Suprapubic skin (tissue), 4 donors: ENCODE measurements around the gene TBC1D14. TPM values are rescaled to one million over a fixed set of nuclear protein-coding genes. Genes with fewer than 3 reads are reported as not detected.

Experiments
- DNase-seq, 2 donors: peaks; one replicate each; pipeline ENCODE4 v3.0.0-alpha.2; 2019; ENCODE audit warnings: low spot score in 2 of 2
- H3K27ac ChIP-seq: fragments of 200-600 bp; sonication (generic); one replicate; pipeline ENCODE4 v1.5.1; 2019
- H3K27me3 ChIP-seq: fragments of 200-600 bp; sonication (generic); one replicate; pipeline ENCODE4 v1.5.1; 2019
- H3K36me3 ChIP-seq: fragments of 200-600 bp; sonication (generic); one replicate; pipeline ENCODE4 v1.5.1; 2019
- H3K4me1 ChIP-seq: fragments of 200-600 bp; sonication (generic); one replicate; pipeline ENCODE4 v1.5.1; 2019
- H3K4me3 ChIP-seq: fragments of 200-600 bp; sonication (generic); one replicate; pipeline ENCODE4 v1.5.1; 2019; ENCODE audit warnings: mild to moderate bottlenecking
- H3K9me3 ChIP-seq: fragments of 200-600 bp; sonication (generic); one replicate; pipeline ENCODE4 v1.5.1; 2019
- CTCF ChIP-seq, 2 donors: fragments of 200-600 bp in 1 of 2; fragments of 450-650 bp in 1 of 2; sonication (generic) in 1 of 2; IDR thresholded peaks; one replicate each; pipeline ENCODE4 v1.5.1; 2016 to 2019; ENCODE audit warnings: antibody characterized with exemption in 2 of 2, mild to moderate bottlenecking in 1 of 2, moderate library complexity in 1 of 2
- EP300 ChIP-seq: sonication (generic); formaldehyde crosslinking; IDR thresholded peaks from one replicate; pipeline ENCODE4 v1.6.1; 2017; ENCODE audit warnings: antibody characterized with exemption
- POLR2A ChIP-seq, 2 donors: fragments of 450-650 bp; IDR thresholded peaks; one replicate each; pipeline ENCODE4 v1.6.1; 2017; ENCODE audit warnings: antibody characterized with exemption in 2 of 2, mild to moderate bottlenecking in 2 of 2, moderate library complexity in 2 of 2
- POLR2AphosphoS5 ChIP-seq, 3 donors: sonication (generic); formaldehyde crosslinking; IDR thresholded peaks; one replicate each; pipeline ENCODE4 v1.6.1; 2017; ENCODE audit warnings: antibody characterized with exemption in 3 of 3
- WGBS: methylation state at CpG from one replicate; pipeline ENCODE4 v1.1.5; 2018; 5-methylcytosine and 5-hydroxymethylcytosine counted together
- total RNA-seq, 4 donors: library from RNA; depleted of rRNA; stranded (reverse); fragments of >200 nt; gene quantifications; one replicate each; pipeline ENCODE4 v1.1.0, GENCODE V29; 2016

TBC1D14 gene
- total RNA-seq, 4 donors from 2014 or later = 55.0 to 111 (median 97.9) TPM

GRCh38 chr4:7014815-7015214, 105.2 kb downstream of the TBC1D14 start:
- DNase-seq = no peak
- Histone ChIP-seq H3K27ac (no peak overlapping the region), H3K27me3 (no peaks in the 10 kb centered on the region), H3K4me3 (no peak overlapping the region), H3K36me3 (peaks cover 88% of the 10 kb centered on the region), H3K4me1 (no peaks in the 10 kb centered on the region), H3K9me3 (no peaks in the 10 kb centered on the region)
- WGBS = 98% methylated on average over 12 of the region's 12 CpGs
- TF ChIP-seq CTCF (IDR thresholded peaks at IDR 0.05) = no peak
- TF ChIP-seq EP300 = no peak
- TF ChIP-seq POLR2AphosphoS5 (IDR thresholded peaks at IDR 0.05) = no peak

- Histone ChIP-seq H3K36me3 (peaks cover 87% of the 10 kb centered on the region), H3K9me3 (no peaks in the 10 kb centered on the region), H3K27ac (no peak overlapping the region), H3K4me3 (no peak overlapping the region), H3K27me3 (no peaks in the 10 kb centered on the region), H3K4me1 (no peaks in the 10 kb centered on the region)
- WGBS = 96% methylated on average over 10 of the region's 12 CpGs
- no peak for DNase-seq
- no peak for TF ChIP-seq EP300
- no peak for TF ChIP-seq CTCF (IDR thresholded peaks at IDR 0.05)
- no peak for TF ChIP-seq POLR2A (IDR thresholded peaks at IDR 0.05)
- no peak for TF ChIP-seq POLR2AphosphoS5 (IDR thresholded peaks at IDR 0.05)
Observed at GRCh38 chr4:7015383-7016035, 105.9 kb downstream of the TBC1D14 start.

- Histone ChIP-seq H3K36me3 (peaks cover 85% of the 10 kb centered on the region), H3K4me3 (no peak overlapping the region), H3K4me1 (no peaks in the 10 kb centered on the region), H3K27ac (no peak overlapping the region), H3K27me3 (no peaks in the 10 kb centered on the region), H3K9me3 (no peaks in the 10 kb centered on the region)
- TF ChIP-seq EP300 = no peak
- no peak for TF ChIP-seq POLR2AphosphoS5 (IDR thresholded peaks at IDR 0.05)
- TF ChIP-seq POLR2A (IDR thresholded peaks at IDR 0.05) = no peak
- no peak for TF ChIP-seq CTCF (IDR thresholded peaks at IDR 0.05)
- 88% methylated on average over 11 of the region's 11 CpGs for WGBS
- DNase-seq = no peak
Observed at GRCh38 chr4:7016086-7016485, 106.5 kb downstream of the TBC1D14 start.

GRCh38 chr4:7016512-7016911, 106.9 kb downstream of the TBC1D14 start:
- Histone ChIP-seq H3K9me3 (no peaks in the 10 kb centered on the region), H3K27me3 (no peaks in the 10 kb centered on the region), H3K36me3 (peaks cover 81% of the 10 kb centered on the region), H3K27ac (no peak overlapping the region), H3K4me1 (no peaks in the 10 kb centered on the region), H3K4me3 (no peak overlapping the region)
- TF ChIP-seq POLR2AphosphoS5 (IDR thresholded peaks at IDR 0.05) (no peak), POLR2A (IDR thresholded peaks at IDR 0.05) (no peak), EP300 (no peak), CTCF (IDR thresholded peaks at IDR 0.05) (no peak)
- WGBS = 93% methylated on average over 6 of the region's 6 CpGs
- no peak for DNase-seq

- peaks cover 83% of the 10 kb centered on the region for H3K36me3 ChIP-seq
- no peaks in the 10 kb centered on the region for H3K4me1 ChIP-seq
- no peaks in the 10 kb centered on the region for H3K9me3 ChIP-seq
- WGBS = 97% methylated on average over 6 of the region's 6 CpGs
- no peak for TF ChIP-seq POLR2AphosphoS5 (IDR thresholded peaks at IDR 0.05)
- TF ChIP-seq POLR2A (IDR thresholded peaks at IDR 0.05) = no peak
- TF ChIP-seq CTCF (IDR thresholded peaks at IDR 0.05) = no peak
- no peak for TF ChIP-seq EP300
- H3K27ac ChIP-seq = no peak overlapping the region
- DNase-seq = no peak
- no peak overlapping the region for H3K4me3 ChIP-seq
- no peaks in the 10 kb centered on the region for H3K27me3 ChIP-seq
Observed at GRCh38 chr4:7017446-7018048, 107.9 kb downstream of the TBC1D14 start.
